HepG2 (cell line): ENCODE measurements around the gene RAD23A. TPM values are rescaled to one million over a fixed set of nuclear protein-coding genes. Genes with fewer than 3 reads are reported as not detected.

ENCODE experiments used
- ATAC-seq: fragments of 200-7000 bp; cut with Tn5 transposase; 3 replicates; pipeline ENCODE4 v1.9.1; 2020; ENCODE audit warnings: mild to moderate bottlenecking, moderate library complexity
- BruUV-seq: library from RNA; stranded (reverse); fragments of 400-500 nt; replicated peaks from 2 replicates; lab custom pipeline; 2021; lab: Mats Ljungman, UMichigan
- CTCF ChIA-PET: fragments of 300-600 bp; formaldehyde crosslinking; extraction: SDS; loops from one replicate; lab custom pipeline; 2021; ENCODE audit warnings: low total read pairs, inconsistent platforms, low intra/inter-chr PET ratio; lab: Yijun Ruan, JAX
- POLR2A ChIA-PET: fragments of 350-600 bp; sonication (Branson Sonifier 250); formaldehyde crosslinking; loops from one replicate; lab custom pipeline; 2020; ENCODE audit warnings: antibody characterized with exemption, inconsistent platforms; lab: Yijun Ruan, JAX
- DNase-seq: peaks from one replicate; pipeline ENCODE4 v3.0.0-alpha.2; 2015; ENCODE audit warnings: low spot score
- FAIRE-seq: peaks from 3 replicates; lab custom pipeline; 2011; peaks lifted over from hg19 to GRCh38; lab: Jason Lieb, UNC
- H2AFZ ChIP-seq: one replicate; pipeline ENCODE4 v1.6.1; 2011; ENCODE audit warnings: low read length, inconsistent platforms
- H3K27ac ChIP-seq: fragments of 300-600 bp; 3 replicates; pipeline ENCODE4 v1.8.0; 2011; ENCODE audit warnings: mixed run types, mild to moderate bottlenecking, mixed read lengths, low read length, inconsistent platforms; ENCODE audit not compliant: insufficient read depth; ENCODE audit errors: extremely low read length
- H3K27me3 ChIP-seq, 2 experiments: fragments of 200-600 bp in 1 of 2; 2 replicates in 1 of 2; 3 replicates in 1 of 2; pipeline versions ENCODE4 v1.6.0 to v1.8.0; 2011; ENCODE audit warnings: low read length in 2 of 2, mild to moderate bottlenecking in 2 of 2, moderate library complexity in 2 of 2, inconsistent platforms in 1 of 2; ENCODE audit not compliant: insufficient read depth in 2 of 2, control insufficient read depth in 1 of 2
- H3K36me3 ChIP-seq, 2 experiments: fragments of 200-600 bp in 1 of 2; replicated peaks in 1 of 2; 2 replicates in 1 of 2; 3 replicates in 1 of 2; pipeline versions ENCODE4 v1.5.1 to v1.8.0; 2011; ENCODE audit warnings: low read length in 2 of 2, inconsistent platforms in 1 of 2; ENCODE audit not compliant: insufficient read depth in 2 of 2, control insufficient read depth in 1 of 2
- H3K4me1 ChIP-seq: 2 replicates; pipeline ENCODE4 v1.5.1; 2012; ENCODE audit warnings: low read length, inconsistent platforms; ENCODE audit not compliant: insufficient read depth
- H3K4me2 ChIP-seq: 2 replicates; pipeline ENCODE4 v1.6.0; 2011; ENCODE audit warnings: low read depth, low read length, inconsistent platforms
- H3K4me3 ChIP-seq, 3 experiments: fragments of 200-600 bp in 1 of 3; sonication (generic), shearing (Covaris generic) in 1 of 3; replicated peaks in 1 of 3; 2 replicates each; pipeline ENCODE4 v1.5.1; 2011 to 2016; ENCODE audit warnings: low read length in 3 of 3, inconsistent platforms in 2 of 3, low read depth in 2 of 3, mild to moderate bottlenecking in 2 of 3, control low read depth in 1 of 3, mixed read lengths in 1 of 3; ENCODE audit not compliant: insufficient read depth in 1 of 3
- H3K79me2 ChIP-seq: one replicate; pipeline ENCODE4 v1.6.1; 2011; ENCODE audit warnings: low read length, inconsistent platforms; ENCODE audit not compliant: insufficient read depth
- H3K9ac ChIP-seq: 2 replicates; pipeline ENCODE4 v1.6.0; 2011; ENCODE audit warnings: mild to moderate bottlenecking, low read depth, low read length, inconsistent platforms; ENCODE audit not compliant: insufficient read depth
- H3K9me3 ChIP-seq: 2 replicates; pipeline ENCODE4 v1.5.1; 2012; ENCODE audit warnings: mild to moderate bottlenecking, low read length
- H4K20me1 ChIP-seq: 2 replicates; pipeline ENCODE4 v1.6.0; 2011; ENCODE audit warnings: inconsistent platforms, mild to moderate bottlenecking, low read length, moderate library complexity; ENCODE audit not compliant: insufficient read depth
- AGO1 ChIP-seq: fragments of 200-400 bp; formaldehyde crosslinking; IDR thresholded peaks from 2 replicates; pipeline ENCODE4 v1.6.1; 2017; ENCODE audit warnings: mild to moderate bottlenecking, low read depth, low read length, moderate library complexity; ENCODE audit not compliant: poor library complexity, severe bottlenecking
- ARNTL ChIP-seq: sonication (generic); formaldehyde crosslinking; IDR thresholded peaks from 2 replicates; pipeline ENCODE4 v1.4.0; 2020; ENCODE audit warnings: mild to moderate bottlenecking, missing genetic modification reagents
- EZH2 ChIP-seq: conservative IDR thresholded peaks from 2 replicates; pipeline ENCODE4 v1.6.1; 2012; ENCODE audit warnings: mild to moderate bottlenecking, low read depth, low read length, moderate library complexity
- FOXA1 ChIP-seq, 2 experiments: fragments of 450-650 bp in 1 of 2; sonication (generic) in 1 of 2; formaldehyde crosslinking in 1 of 2; IDR thresholded peaks; 2 replicates each; pipeline versions ENCODE4 v1.4.0 to v1.6.1; 2016 to 2020; ENCODE audit warnings: missing genetic modification reagents in 1 of 2
- FOXK2 ChIP-seq: fragments of 450-650 bp; IDR thresholded peaks from 2 replicates; pipeline ENCODE4 v1.6.1; 2016
- HNRNPL ChIP-seq: fragments of 200-400 bp; formaldehyde crosslinking; IDR thresholded peaks from 2 replicates; pipeline ENCODE4 v1.6.1; 2017; ENCODE audit warnings: mild to moderate bottlenecking, low read depth, low read length
- MTA1 ChIP-seq: sonication (generic); formaldehyde crosslinking; IDR thresholded peaks from 2 replicates; pipeline ENCODE4 v1.4.0; 2020; ENCODE audit warnings: missing genetic modification reagents, mild to moderate bottlenecking, borderline replicate concordance
- MTF1 ChIP-seq: sonication (generic); formaldehyde crosslinking; IDR thresholded peaks from 2 replicates; pipeline ENCODE4 v1.5.0; 2020; ENCODE audit warnings: missing genetic modification reagents
- MZF1 ChIP-seq: sonication (generic); formaldehyde crosslinking; IDR thresholded peaks from 2 replicates; pipeline ENCODE4 v1.8.1; 2023; ENCODE audit warnings: mild to moderate bottlenecking, missing genetic modification reagents, borderline replicate concordance
- NR2F1 ChIP-seq, 2 experiments: fragments of 450-650 bp in 1 of 2; formaldehyde crosslinking in 1 of 2; IDR thresholded peaks; 2 replicates each; pipeline versions ENCODE4 v1.5.0 to v1.6.1; 2016 to 2020; ENCODE audit warnings: mild to moderate bottlenecking in 1 of 2, missing compliant biosample characterization in 1 of 2, missing genetic modification reagents in 1 of 2, moderate library complexity in 1 of 2
- PBX3 ChIP-seq: sonication (generic); formaldehyde crosslinking; IDR thresholded peaks from 2 replicates; pipeline ENCODE4 v1.8.1; 2023; ENCODE audit warnings: missing genetic modification reagents, inconsistent platforms, borderline replicate concordance
- PITX1 ChIP-seq: sonication (generic); formaldehyde crosslinking; IDR thresholded peaks from 2 replicates; pipeline ENCODE4 v1.5.1; 2020; ENCODE audit warnings: mild to moderate bottlenecking, missing genetic modification reagents
- RBM22 ChIP-seq: fragments of 200-400 bp; formaldehyde crosslinking; optimal IDR thresholded peaks from 2 replicates; pipeline ENCODE3; 2017; ENCODE audit warnings: mild to moderate bottlenecking, low read length, moderate library complexity
- SALL2 ChIP-seq: sonication (generic); formaldehyde crosslinking; IDR thresholded peaks from 2 replicates; pipeline ENCODE4 v1.8.1; 2023; ENCODE audit warnings: mild to moderate bottlenecking, missing genetic modification reagents, inconsistent platforms
- TGIF2 ChIP-seq: IDR thresholded peaks from 2 replicates; pipeline ENCODE4 v1.6.1; 2016; ENCODE audit warnings: control low read depth, missing compliant biosample characterization
- ZNF562 ChIP-seq: sonication (generic); formaldehyde crosslinking; IDR thresholded peaks from 2 replicates; pipeline ENCODE4 v1.8.0; 2022; ENCODE audit warnings: missing genetic modification reagents, borderline replicate concordance
- ZNF572 ChIP-seq: sonication (generic); formaldehyde crosslinking; IDR thresholded peaks from 2 replicates; pipeline ENCODE4 v1.5.1; 2020; ENCODE audit warnings: mild to moderate bottlenecking, missing genetic modification reagents
- WGBS: methylation state at CpG from one replicate; pipeline ENCODE4 v1.1.6; 2017; ENCODE audit warnings: low lambda C conversion rate; 5-methylcytosine and 5-hydroxymethylcytosine counted together
- in situ Hi-C: cut with HindIII; loops from 2 replicates; pipeline ENCODE4 v1.10.0; 2017; ENCODE audit warnings: low pct_unique_long_range_greater_than_20kb; ENCODE audit not compliant: extremely low pct_ligation_motif_present
- intact Hi-C: fragments of 100-400 bp; cut with micrococcal nuclease; formaldehyde crosslinking; loops from one replicate; pipeline ENCODE4 v1.10.0; 2022; ENCODE audit not compliant: unreplicated experiment
- polyA plus RNA-seq, 8 experiments: library from polyadenylated mRNA; depleted of rRNA in 3 of 8; stranded (reverse) in 7 of 8; unstranded in 1 of 8; fragments of >200 nt; fragmentation: Illumina TruSeq in 4 of 8; extraction: Trizol in 4 of 8; gene quantifications; 2 replicates each; pipeline versions ENCODE4 v1.2.1 to v1.2.3, GENCODE V29; 2011 to 2016; ENCODE audit warnings: low read depth in 4 of 8, missing spikeins in 1 of 8, mixed read lengths in 1 of 8; ENCODE audit not compliant: insufficient read depth in 1 of 8
- total RNA-seq, 5 experiments: library from RNA; depleted of rRNA; stranded (reverse); fragments of >200 nt; fragmentation: Illumina TruSeq; extraction: Trizol; gene quantifications; 2 replicates each; pipeline ENCODE4 v1.2.3, GENCODE V29; 2016; ENCODE audit warnings: low read depth in 1 of 5
- TF ChIP-seq, protein P1 (sequence below): sonication (generic); formaldehyde crosslinking; IDR thresholded peaks from 2 replicates; pipeline ENCODE4 v1.8.1; 2023; ENCODE audit warnings: mild to moderate bottlenecking, inconsistent platforms, moderate library complexity, missing genetic modification reagents, borderline replicate concordance
- TF ChIP-seq, protein P2 (sequence below): sonication (generic); formaldehyde crosslinking; IDR thresholded peaks from 2 replicates; pipeline ENCODE4 v1.4.0; 2020; ENCODE audit warnings: mild to moderate bottlenecking, missing genetic modification reagents

RAD23A gene
- total and polyA plus RNA-seq, 2 of the 13 experiments (the other 11 are each of a cell fraction or from before 2014, with no cell fraction given): 42.5 to 54.2 TPM

- ATAC-seq (no peak), FAIRE-seq (no peak), DNase-seq (no peak)
- Histone ChIP-seq H3K27me3 (peaks cover 0 to 5% of the 10 kb centered on the region in 2 experiments; a peak in 1 of 5 replicates), H3K4me3 (peak overlapping the region; percentile 34 to 47 (median 38); a peak in 3 of 6 replicates), H3K4me1 (peaks cover 57% of the 10 kb centered on the region), H3K79me2 (no peaks in the 10 kb centered on the region), H3K9me3 (no peaks in the 10 kb centered on the region), H3K36me3 (no peaks in the 10 kb centered on the region), H3K9ac (no peak overlapping the region), H2AFZ (no peak overlapping the region), H3K27ac (no peak overlapping the region), H3K4me2 (peak overlapping the region; percentile 67), H4K20me1 (no peaks in the 10 kb centered on the region)
- 21% methylated on average over 10 of the region's 10 CpGs for WGBS
- POLR2A ChIA-PET: interaction anchor here (2.2 kb wide), 1 partner anchor 78 kb away, joined by 7 read pairs; no protein-coding TSS in a partner anchor
- CTCF ChIA-PET: interaction anchor here (2.4 to 3.8 kb wide), 2 partner anchors 78 to 111 kb away, joined by 11 to 29 read pairs; no protein-coding TSS in a partner anchor
- in situ Hi-C loops (no loop called here), intact Hi-C loops (no loop called here)
- BruUV-seq: no TSS peak
- no peak for TF ChIP-seq NR2F1 (CRISPR knock-in tag; IDR thresholded peaks at IDR 0.05)
- no peak for TF ChIP-seq RBM22
- TF ChIP-seq HNRNPL: no peak
- no peak for TF ChIP-seq SALL2
- TF ChIP-seq TGIF2 (CRISPR knock-in tag): no peak
- no peak for TF ChIP-seq MTF1 (CRISPR knock-in tag)
- TF ChIP-seq PITX1 (CRISPR knock-in tag): no peak
- no peak for TF ChIP-seq PBX3 (CRISPR knock-in tag)
- TF ChIP-seq, protein P1, sequence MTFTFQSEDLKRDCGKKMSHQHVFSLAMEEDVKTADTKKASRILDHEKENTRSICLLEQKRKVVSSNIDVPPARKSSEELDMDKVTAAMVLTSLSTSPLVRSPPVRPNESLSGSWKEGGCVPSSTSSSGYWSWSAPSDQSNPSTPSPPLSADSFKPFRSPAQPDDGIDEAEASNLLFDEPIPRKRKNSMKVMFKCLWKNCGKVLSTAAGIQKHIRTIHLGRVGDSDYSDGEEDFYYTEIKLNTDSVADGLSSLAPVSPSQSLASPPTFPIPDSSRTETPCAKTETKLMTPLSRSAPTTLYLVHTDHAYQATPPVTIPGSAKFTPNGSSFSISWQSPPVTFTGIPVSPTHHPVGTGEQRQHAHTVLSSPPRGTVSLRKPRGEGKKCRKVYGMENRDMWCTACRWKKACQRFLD: no peak
- TF ChIP-seq, protein P2, sequence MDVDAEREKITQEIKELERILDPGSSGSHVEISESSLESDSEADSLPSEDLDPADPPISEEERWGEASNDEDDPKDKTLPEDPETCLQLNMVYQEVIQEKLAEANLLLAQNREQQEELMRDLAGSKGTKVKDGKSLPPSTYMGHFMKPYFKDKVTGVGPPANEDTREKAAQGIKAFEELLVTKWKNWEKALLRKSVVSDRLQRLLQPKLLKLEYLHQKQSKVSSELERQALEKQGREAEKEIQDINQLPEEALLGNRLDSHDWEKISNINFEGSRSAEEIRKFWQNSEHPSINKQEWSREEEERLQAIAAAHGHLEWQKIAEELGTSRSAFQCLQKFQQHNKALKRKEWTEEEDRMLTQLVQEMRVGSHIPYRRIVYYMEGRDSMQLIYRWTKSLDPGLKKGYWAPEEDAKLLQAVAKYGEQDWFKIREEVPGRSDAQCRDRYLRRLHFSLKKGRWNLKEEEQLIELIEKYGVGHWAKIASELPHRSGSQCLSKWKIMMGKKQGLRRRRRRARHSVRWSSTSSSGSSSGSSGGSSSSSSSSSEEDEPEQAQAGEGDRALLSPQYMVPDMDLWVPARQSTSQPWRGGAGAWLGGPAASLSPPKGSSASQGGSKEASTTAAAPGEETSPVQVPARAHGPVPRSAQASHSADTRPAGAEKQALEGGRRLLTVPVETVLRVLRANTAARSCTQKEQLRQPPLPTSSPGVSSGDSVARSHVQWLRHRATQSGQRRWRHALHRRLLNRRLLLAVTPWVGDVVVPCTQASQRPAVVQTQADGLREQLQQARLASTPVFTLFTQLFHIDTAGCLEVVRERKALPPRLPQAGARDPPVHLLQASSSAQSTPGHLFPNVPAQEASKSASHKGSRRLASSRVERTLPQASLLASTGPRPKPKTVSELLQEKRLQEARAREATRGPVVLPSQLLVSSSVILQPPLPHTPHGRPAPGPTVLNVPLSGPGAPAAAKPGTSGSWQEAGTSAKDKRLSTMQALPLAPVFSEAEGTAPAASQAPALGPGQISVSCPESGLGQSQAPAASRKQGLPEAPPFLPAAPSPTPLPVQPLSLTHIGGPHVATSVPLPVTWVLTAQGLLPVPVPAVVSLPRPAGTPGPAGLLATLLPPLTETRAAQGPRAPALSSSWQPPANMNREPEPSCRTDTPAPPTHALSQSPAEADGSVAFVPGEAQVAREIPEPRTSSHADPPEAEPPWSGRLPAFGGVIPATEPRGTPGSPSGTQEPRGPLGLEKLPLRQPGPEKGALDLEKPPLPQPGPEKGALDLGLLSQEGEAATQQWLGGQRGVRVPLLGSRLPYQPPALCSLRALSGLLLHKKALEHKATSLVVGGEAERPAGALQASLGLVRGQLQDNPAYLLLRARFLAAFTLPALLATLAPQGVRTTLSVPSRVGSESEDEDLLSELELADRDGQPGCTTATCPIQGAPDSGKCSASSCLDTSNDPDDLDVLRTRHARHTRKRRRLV: no peak
- no peak for TF ChIP-seq ZNF562 (CRISPR knock-in tag)
- TF ChIP-seq ZNF572 (CRISPR knock-in tag): no peak
- TF ChIP-seq ARNTL (CRISPR knock-in tag): no peak
- TF ChIP-seq FOXA1 (IDR thresholded peaks at IDR 0.05): no peak
- TF ChIP-seq FOXA1 (CRISPR knock-in tag; IDR thresholded peaks at IDR 0.05): no peak
- TF ChIP-seq EZH2: no peak
- TF ChIP-seq MZF1 (CRISPR knock-in tag): no peak
- TF ChIP-seq MTA1 (CRISPR knock-in tag): no peak
- no peak for TF ChIP-seq FOXK2
- no peak for TF ChIP-seq AGO1
These were observed 37.4 kb downstream of the RAD23A start for GRCh38 chr19:12983091-12983490.
